IPS-15b (cell line): ENCODE measurements around the gene GULP1.
"Not testable (repeated sequence)": the region's sequence is repeated elsewhere in the genome, so short reads cannot be mapped to it uniquely, and the experiment has no call there.

Source experiments
- H3K27me3 ChIP-seq: one replicate; pipeline ENCODE4 v1.6.1; 2013; ENCODE audit warnings: low read length; ENCODE audit not compliant: control insufficient read depth, insufficient read depth
- H3K36me3 ChIP-seq: one replicate; pipeline ENCODE4 v1.6.1; 2013; ENCODE audit warnings: low read length; ENCODE audit not compliant: control insufficient read depth, insufficient read depth
- H3K4me1 ChIP-seq: one replicate; pipeline ENCODE4 v1.6.1; 2013; ENCODE audit warnings: mild to moderate bottlenecking, low read length; ENCODE audit not compliant: control insufficient read depth, insufficient read depth
- H3K4me3 ChIP-seq: one replicate; pipeline ENCODE4 v1.5.1; 2013; ENCODE audit warnings: low read depth, low read length
- H3K9ac ChIP-seq: one replicate; pipeline ENCODE4 v1.6.1; 2013; ENCODE audit warnings: low read depth, mild to moderate bottlenecking, low read length
- H3K9me3 ChIP-seq: one replicate; pipeline ENCODE4 v1.6.1; 2013; ENCODE audit warnings: mild to moderate bottlenecking, low read length; ENCODE audit not compliant: control insufficient read depth, insufficient read depth

The GULP1 gene

GRCh38 chr2:188524519-188525113 lies 232.9 kb downstream of the GULP1 start:
- Histone ChIP-seq H3K9ac (no peak overlapping the region), H3K4me3 (no peak overlapping the region), H3K27me3 (no peaks in the 10 kb centered on the region), H3K9me3 (no peaks in the 10 kb centered on the region), H3K4me1 (no peaks in the 10 kb centered on the region), H3K36me3 (no peaks in the 10 kb centered on the region)

GRCh38 chr2:188526701-188527100 lies 235.0 kb downstream of the GULP1 start:
- H3K9me3 ChIP-seq, result no peaks in the 10 kb centered on the region
- H3K9ac ChIP-seq, result no peak overlapping the region
- no peaks in the 10 kb centered on the region for H3K4me1 ChIP-seq
- H3K27me3 ChIP-seq, result no peaks in the 10 kb centered on the region
- H3K36me3 ChIP-seq, result no peaks in the 10 kb centered on the region
- H3K4me3 ChIP-seq, result no peak overlapping the region

- no peak overlapping the region for H3K9ac ChIP-seq
- no peaks in the 10 kb centered on the region for H3K27me3 ChIP-seq
- no peaks in the 10 kb centered on the region for H3K36me3 ChIP-seq
- no peaks in the 10 kb centered on the region for H3K9me3 ChIP-seq
- H3K4me3 ChIP-seq, result no peak overlapping the region
- H3K4me1 ChIP-seq, result no peaks in the 10 kb centered on the region
Observed at GRCh38 chr2:188527141-188527540, 235.5 kb downstream of the GULP1 start.

- H3K9ac ChIP-seq, result no peak overlapping the region
- no peaks in the 10 kb centered on the region for H3K36me3 ChIP-seq
- no peaks in the 10 kb centered on the region for H3K4me1 ChIP-seq
- no peaks in the 10 kb centered on the region for H3K27me3 ChIP-seq
- H3K4me3 ChIP-seq, result no peak overlapping the region
- no peaks in the 10 kb centered on the region for H3K9me3 ChIP-seq
Observed at GRCh38 chr2:188527581-188527993, 235.9 kb downstream of the GULP1 start.

- no peaks in the 10 kb centered on the region for H3K9me3 ChIP-seq
- no peak overlapping the region for H3K4me3 ChIP-seq
- H3K9ac ChIP-seq, result no peak overlapping the region
- no peaks in the 10 kb centered on the region for H3K27me3 ChIP-seq
- H3K4me1 ChIP-seq, result no peaks in the 10 kb centered on the region
- H3K36me3 ChIP-seq, result no peaks in the 10 kb centered on the region
Observed at GRCh38 chr2:188529710-188530109, 238.0 kb downstream of the GULP1 start.

- Histone ChIP-seq H3K4me1 (no peaks in the 10 kb centered on the region), H3K9ac (no peak overlapping the region), H3K27me3 (no peaks in the 10 kb centered on the region), H3K9me3 (no peaks in the 10 kb centered on the region), H3K4me3 (no peak overlapping the region), H3K36me3 (no peaks in the 10 kb centered on the region)
Observed at GRCh38 chr2:188534875-188535274, 243.2 kb downstream of the GULP1 start.

GRCh38 chr2:188551671-188552070 lies 260.0 kb downstream of the GULP1 start:
- H3K27me3 ChIP-seq, result no peaks in the 10 kb centered on the region
- no peaks in the 10 kb centered on the region for H3K36me3 ChIP-seq
- H3K9ac ChIP-seq, result no peak overlapping the region
- no peaks in the 10 kb centered on the region for H3K4me1 ChIP-seq
- no peaks in the 10 kb centered on the region for H3K9me3 ChIP-seq
- H3K4me3 ChIP-seq, result no peak overlapping the region

GRCh38 chr2:188557081-188557480 lies 265.4 kb downstream of the GULP1 start:
- H3K4me1 ChIP-seq, result no peaks in the 10 kb centered on the region
- no peak overlapping the region for H3K4me3 ChIP-seq
- H3K9ac ChIP-seq, result no peak overlapping the region
- H3K27me3 ChIP-seq, result no peaks in the 10 kb centered on the region
- H3K9me3 ChIP-seq, result no peaks in the 10 kb centered on the region
- H3K36me3 ChIP-seq, result peaks cover 3% of the 10 kb centered on the region

GRCh38 chr2:188559455-188559854 lies 267.8 kb downstream of the GULP1 start:
- H3K9me3 ChIP-seq, H3K9ac ChIP-seq, H3K36me3 ChIP-seq, H3K27me3 ChIP-seq, H3K4me3 ChIP-seq, H3K4me1 ChIP-seq: not testable (repeated sequence)

- no peaks in the 10 kb centered on the region for H3K4me1 ChIP-seq
- no peaks in the 10 kb centered on the region for H3K27me3 ChIP-seq
- H3K9ac ChIP-seq, result no peak overlapping the region
- H3K9me3 ChIP-seq, result no peaks in the 10 kb centered on the region
- H3K4me3 ChIP-seq, result no peak overlapping the region
- H3K36me3 ChIP-seq, result peaks cover 3% of the 10 kb centered on the region
Observed at GRCh38 chr2:188561473-188561979, 269.9 kb downstream of the GULP1 start.

- Histone ChIP-seq H3K9ac (no peak overlapping the region), H3K9me3 (no peaks in the 10 kb centered on the region), H3K36me3 (no peaks in the 10 kb centered on the region), H3K4me3 (no peak overlapping the region), H3K4me1 (no peaks in the 10 kb centered on the region), H3K27me3 (no peaks in the 10 kb centered on the region)
Observed at GRCh38 chr2:188569431-188570165, 277.9 kb downstream of the GULP1 start.

- no peak overlapping the region for H3K4me3 ChIP-seq
- H3K27me3 ChIP-seq, result no peaks in the 10 kb centered on the region
- H3K4me1 ChIP-seq, result no peaks in the 10 kb centered on the region
- H3K9ac ChIP-seq, result no peak overlapping the region
- H3K36me3 ChIP-seq, result no peaks in the 10 kb centered on the region
- H3K9me3 ChIP-seq, result no peaks in the 10 kb centered on the region
Observed at GRCh38 chr2:188570370-188570769, 278.7 kb downstream of the GULP1 start.
